ENCODE data around the gene VDAC2.
"Not testable (repeated sequence)": the region's sequence is repeated elsewhere in the genome, so short reads cannot be mapped to it uniquely, and the experiment has no call there.

The VDAC2 gene

GRCh38 chr10:75209921-75210281 is 695 bp upstream of the VDAC2 start:
- H3K27ac ChIP-seq (ENCODE audit: low read depth, low read length) = peak overlapping the region; percentile 100

GRCh38 chr10:75211007-75211691 is 553 bp downstream of the VDAC2 start:
- Histone ChIP-seq H3K36me3 (ENCODE audit: control insufficient read depth, insufficient read depth, low read length) (peaks cover 46% of the 10 kb centered on the region), H3K4me1 (ENCODE audit: control insufficient read depth, insufficient read depth, low read length) (peaks cover 34% of the 10 kb centered on the region), H3K27me3 (ENCODE audit: control insufficient read depth, insufficient read depth, low read length) (no peaks in the 10 kb centered on the region), H3K9me3 (ENCODE audit: control insufficient read depth, insufficient read depth, low read depth, low read length) (no peaks in the 10 kb centered on the region), H3K9ac (ENCODE audit: low read length) (peak overlapping the region; percentile 99), H3K4me3 (ENCODE audit: low read depth, low read length) (peak overlapping the region; percentile 76), H3K27ac (ENCODE audit: low read depth, low read length) (peak overlapping the region; percentile 100)

More at GRCh38 chr10:75209921-75210281, 695 bp upstream of the VDAC2 start:
- peak overlapping the region; percentile 76 for H3K4me3 ChIP-seq (ENCODE audit: low read depth, low read length)
- H3K4me1 ChIP-seq (ENCODE audit: control insufficient read depth, insufficient read depth, low read length) = peaks cover 34% of the 10 kb centered on the region
- H3K9ac ChIP-seq (ENCODE audit: low read length) = peak overlapping the region; percentile 99
- no peaks in the 10 kb centered on the region for H3K27me3 ChIP-seq (ENCODE audit: control insufficient read depth, insufficient read depth, low read length)
- H3K36me3 ChIP-seq (ENCODE audit: control insufficient read depth, insufficient read depth, low read length) = peaks cover 35% of the 10 kb centered on the region
- H3K9me3 ChIP-seq (ENCODE audit: control insufficient read depth, insufficient read depth, low read depth, low read length) = no peaks in the 10 kb centered on the region

- H3K9me3 ChIP-seq (ENCODE audit: control insufficient read depth, insufficient read depth, low read depth, low read length) = no peaks in the 10 kb centered on the region
- H3K27me3 ChIP-seq (ENCODE audit: control insufficient read depth, insufficient read depth, low read length) = no peaks in the 10 kb centered on the region
- H3K4me1 ChIP-seq (ENCODE audit: control insufficient read depth, insufficient read depth, low read length) = peaks cover 24% of the 10 kb centered on the region
- peaks cover 58% of the 10 kb centered on the region for H3K36me3 ChIP-seq (ENCODE audit: control insufficient read depth, insufficient read depth, low read length)
- peak overlapping the region; percentile 45; the same call in 1 of the 2 replicates for H3K27ac ChIP-seq (ENCODE audit: low read depth, low read length)
- H3K9ac ChIP-seq (ENCODE audit: low read length) = peak overlapping the region; percentile 99
- peak overlapping the region; percentile 76 for H3K4me3 ChIP-seq (ENCODE audit: low read depth, low read length)
Measured at GRCh38 chr10:75212343-75212742, 1.7 kb downstream of the VDAC2 start.

GRCh38 chr10:75220274-75220673 is 9.7 kb downstream of the VDAC2 start:
- H3K9ac ChIP-seq (ENCODE audit: low read length) = no peak overlapping the region
- peaks cover 96% of the 10 kb centered on the region for H3K36me3 ChIP-seq (ENCODE audit: control insufficient read depth, insufficient read depth, low read length)
- H3K27ac ChIP-seq (ENCODE audit: low read depth, low read length) = no peak overlapping the region
- H3K9me3 ChIP-seq (ENCODE audit: control insufficient read depth, insufficient read depth, low read depth, low read length) = no peaks in the 10 kb centered on the region
- H3K4me1 ChIP-seq (ENCODE audit: control insufficient read depth, insufficient read depth, low read length) = peaks cover 22% of the 10 kb centered on the region
- H3K4me3 ChIP-seq (ENCODE audit: low read depth, low read length) = no peak overlapping the region
- no peaks in the 10 kb centered on the region for H3K27me3 ChIP-seq (ENCODE audit: control insufficient read depth, insufficient read depth, low read length)

- H3K9me3 ChIP-seq (ENCODE audit: control insufficient read depth, insufficient read depth, low read depth, low read length); H3K27me3 ChIP-seq (ENCODE audit: control insufficient read depth, insufficient read depth, low read length); H3K4me3 ChIP-seq (ENCODE audit: low read depth, low read length); H3K9ac ChIP-seq (ENCODE audit: low read length); H3K27ac ChIP-seq (ENCODE audit: low read depth, low read length): not testable (repeated sequence)
- H3K4me1 ChIP-seq (ENCODE audit: control insufficient read depth, insufficient read depth, low read length) = peaks cover 34% of the 10 kb centered on the region
- H3K36me3 ChIP-seq (ENCODE audit: control insufficient read depth, insufficient read depth, low read length) = peaks cover 96% of the 10 kb centered on the region
Measured at GRCh38 chr10:75221492-75221891, 10.9 kb downstream of the VDAC2 start.

GRCh38 chr10:75223507-75223906 is 12.9 kb downstream of the VDAC2 start:
- peak overlapping the region; percentile 82 for H3K27ac ChIP-seq (ENCODE audit: low read depth, low read length)

GRCh38 chr10:75226095-75226494 is 15.5 kb downstream of the VDAC2 start:
- Histone ChIP-seq H3K27ac (ENCODE audit: low read depth, low read length) (peak overlapping the region; percentile 82), H3K27me3 (ENCODE audit: control insufficient read depth, insufficient read depth, low read length) (no peaks in the 10 kb centered on the region), H3K9ac (ENCODE audit: low read length) (peak overlapping the region; percentile 38), H3K36me3 (ENCODE audit: control insufficient read depth, insufficient read depth, low read length) (peaks cover 87% of the 10 kb centered on the region), H3K4me1 (ENCODE audit: control insufficient read depth, insufficient read depth, low read length) (peaks cover 48% of the 10 kb centered on the region), H3K4me3 (ENCODE audit: low read depth, low read length) (no peak overlapping the region; the same call in 1 of the 2 replicates), H3K9me3 (ENCODE audit: control insufficient read depth, insufficient read depth, low read depth, low read length) (no peaks in the 10 kb centered on the region)

More at GRCh38 chr10:75223507-75223906, 12.9 kb downstream of the VDAC2 start:
- peaks cover 47% of the 10 kb centered on the region for H3K4me1 ChIP-seq (ENCODE audit: control insufficient read depth, insufficient read depth, low read length)
- peaks cover 90% of the 10 kb centered on the region for H3K36me3 ChIP-seq (ENCODE audit: control insufficient read depth, insufficient read depth, low read length)
- H3K9ac ChIP-seq (ENCODE audit: low read length) = peak overlapping the region; percentile 64
- no peaks in the 10 kb centered on the region for H3K27me3 ChIP-seq (ENCODE audit: control insufficient read depth, insufficient read depth, low read length)
- H3K9me3 ChIP-seq (ENCODE audit: control insufficient read depth, insufficient read depth, low read depth, low read length) = no peaks in the 10 kb centered on the region
- peak overlapping the region; percentile 40 for H3K4me3 ChIP-seq (ENCODE audit: low read depth, low read length)

- peak overlapping the region; percentile 82 for H3K27ac ChIP-seq (ENCODE audit: low read depth, low read length)
- no peaks in the 10 kb centered on the region for H3K27me3 ChIP-seq (ENCODE audit: control insufficient read depth, insufficient read depth, low read length)
- peak overlapping the region; percentile 38 for H3K9ac ChIP-seq (ENCODE audit: low read length)
- peaks cover 48% of the 10 kb centered on the region for H3K4me1 ChIP-seq (ENCODE audit: control insufficient read depth, insufficient read depth, low read length)
- H3K9me3 ChIP-seq (ENCODE audit: control insufficient read depth, insufficient read depth, low read depth, low read length) = no peaks in the 10 kb centered on the region
- peak overlapping the region; percentile 17; the same call in 1 of the 2 replicates for H3K4me3 ChIP-seq (ENCODE audit: low read depth, low read length)
- peaks cover 87% of the 10 kb centered on the region for H3K36me3 ChIP-seq (ENCODE audit: control insufficient read depth, insufficient read depth, low read length)
Measured at GRCh38 chr10:75226656-75227055, 16.1 kb downstream of the VDAC2 start.

GRCh38 chr10:75228278-75228677 is 17.7 kb downstream of the VDAC2 start:
- Histone ChIP-seq H3K9me3 (ENCODE audit: control insufficient read depth, insufficient read depth, low read depth, low read length) (no peaks in the 10 kb centered on the region), H3K4me3 (ENCODE audit: low read depth, low read length) (no peak overlapping the region), H3K4me1 (ENCODE audit: control insufficient read depth, insufficient read depth, low read length) (peaks cover 49% of the 10 kb centered on the region), H3K36me3 (ENCODE audit: control insufficient read depth, insufficient read depth, low read length) (peaks cover 87% of the 10 kb centered on the region), H3K27ac (ENCODE audit: low read depth, low read length) (no peak overlapping the region), H3K9ac (ENCODE audit: low read length) (no peak overlapping the region), H3K27me3 (ENCODE audit: control insufficient read depth, insufficient read depth, low read length) (no peaks in the 10 kb centered on the region)

- no peak overlapping the region for H3K4me3 ChIP-seq (ENCODE audit: low read depth, low read length)
- peaks cover 84% of the 10 kb centered on the region for H3K36me3 ChIP-seq (ENCODE audit: control insufficient read depth, insufficient read depth, low read length)
- no peaks in the 10 kb centered on the region for H3K9me3 ChIP-seq (ENCODE audit: control insufficient read depth, insufficient read depth, low read depth, low read length)
- no peak overlapping the region for H3K27ac ChIP-seq (ENCODE audit: low read depth, low read length)
- no peak overlapping the region for H3K9ac ChIP-seq (ENCODE audit: low read length)
- H3K27me3 ChIP-seq (ENCODE audit: control insufficient read depth, insufficient read depth, low read length) = no peaks in the 10 kb centered on the region
- H3K4me1 ChIP-seq (ENCODE audit: control insufficient read depth, insufficient read depth, low read length) = peaks cover 51% of the 10 kb centered on the region
Measured at GRCh38 chr10:75228834-75229233, 18.2 kb downstream of the VDAC2 start.

- Histone ChIP-seq H3K9me3 (ENCODE audit: control insufficient read depth, insufficient read depth, low read depth, low read length) (no peaks in the 10 kb centered on the region), H3K9ac (ENCODE audit: low read length) (no peak overlapping the region), H3K27ac (ENCODE audit: low read depth, low read length) (no peak overlapping the region), H3K36me3 (ENCODE audit: control insufficient read depth, insufficient read depth, low read length) (peaks cover 73% of the 10 kb centered on the region), H3K27me3 (ENCODE audit: control insufficient read depth, insufficient read depth, low read length) (no peaks in the 10 kb centered on the region), H3K4me3 (ENCODE audit: low read depth, low read length) (no peak overlapping the region), H3K4me1 (ENCODE audit: control insufficient read depth, insufficient read depth, low read length) (peaks cover 40% of the 10 kb centered on the region)
Measured at GRCh38 chr10:75229971-75230370, 19.4 kb downstream of the VDAC2 start.
